ENCODE data around the gene COL4A2.

The COL4A2 gene

GRCh38 chr13:110474713-110475112 lies 167.6 kb downstream of the COL4A2 start:
- Histone ChIP-seq H3K27ac (ENCODE audit: low read length) (no peak overlapping the region), H3K27me3 (ENCODE audit: insufficient read depth, low read length) (no peaks in the 10 kb centered on the region), H3K36me3 (ENCODE audit: insufficient read depth, low read depth, low read length) (peaks cover 69% of the 10 kb centered on the region), H3K9ac (ENCODE audit: low read depth, low read length) (no peak overlapping the region), H3K9me3 (ENCODE audit: insufficient read depth, low read depth, low read length) (no peaks in the 10 kb centered on the region), H3K4me3 (ENCODE audit: low read length) (no peak overlapping the region), H3K4me1 (ENCODE audit: insufficient read depth, low read length) (no peaks in the 10 kb centered on the region)

GRCh38 chr13:110475117-110475516 lies 168.0 kb downstream of the COL4A2 start:
- Histone ChIP-seq H3K27ac (ENCODE audit: low read length) (no peak overlapping the region), H3K4me1 (ENCODE audit: insufficient read depth, low read length) (no peaks in the 10 kb centered on the region), H3K27me3 (ENCODE audit: insufficient read depth, low read length) (no peaks in the 10 kb centered on the region), H3K4me3 (ENCODE audit: low read length) (no peak overlapping the region), H3K9me3 (ENCODE audit: insufficient read depth, low read depth, low read length) (no peaks in the 10 kb centered on the region), H3K36me3 (ENCODE audit: insufficient read depth, low read depth, low read length) (peaks cover 72% of the 10 kb centered on the region), H3K9ac (ENCODE audit: low read depth, low read length) (no peak overlapping the region)

GRCh38 chr13:110475550-110476219 lies 168.6 kb downstream of the COL4A2 start:
- H3K27me3 ChIP-seq (ENCODE audit: insufficient read depth, low read length) = no peaks in the 10 kb centered on the region
- no peak overlapping the region for H3K27ac ChIP-seq (ENCODE audit: low read length)
- no peaks in the 10 kb centered on the region for H3K4me1 ChIP-seq (ENCODE audit: insufficient read depth, low read length)
- no peaks in the 10 kb centered on the region for H3K9me3 ChIP-seq (ENCODE audit: insufficient read depth, low read depth, low read length)
- H3K9ac ChIP-seq (ENCODE audit: low read depth, low read length) = no peak overlapping the region
- peaks cover 72% of the 10 kb centered on the region for H3K36me3 ChIP-seq (ENCODE audit: insufficient read depth, low read depth, low read length)
- no peak overlapping the region for H3K4me3 ChIP-seq (ENCODE audit: low read length)

- Histone ChIP-seq H3K27me3 (ENCODE audit: insufficient read depth, low read length) (no peaks in the 10 kb centered on the region), H3K9me3 (ENCODE audit: insufficient read depth, low read depth, low read length) (no peaks in the 10 kb centered on the region), H3K4me1 (ENCODE audit: insufficient read depth, low read length) (no peaks in the 10 kb centered on the region), H3K4me3 (ENCODE audit: low read length) (no peak overlapping the region), H3K27ac (ENCODE audit: low read length) (no peak overlapping the region), H3K9ac (ENCODE audit: low read depth, low read length) (no peak overlapping the region), H3K36me3 (ENCODE audit: insufficient read depth, low read depth, low read length) (peaks cover 66% of the 10 kb centered on the region)
Measured at GRCh38 chr13:110476220-110476617, 169.1 kb downstream of the COL4A2 start.

- peaks cover 75% of the 10 kb centered on the region for H3K36me3 ChIP-seq (ENCODE audit: insufficient read depth, low read depth, low read length)
- H3K4me1 ChIP-seq (ENCODE audit: insufficient read depth, low read length) = no peaks in the 10 kb centered on the region
Measured at GRCh38 chr13:110477706-110478245, 170.7 kb downstream of the COL4A2 start.

GRCh38 chr13:110478405-110479214 lies 171.5 kb downstream of the COL4A2 start:
- Histone ChIP-seq H3K9me3 (ENCODE audit: insufficient read depth, low read depth, low read length) (no peaks in the 10 kb centered on the region), H3K27me3 (ENCODE audit: insufficient read depth, low read length) (no peaks in the 10 kb centered on the region), H3K4me1 (ENCODE audit: insufficient read depth, low read length) (no peaks in the 10 kb centered on the region), H3K4me3 (ENCODE audit: low read length) (no peak overlapping the region), H3K9ac (ENCODE audit: low read depth, low read length) (no peak overlapping the region), H3K36me3 (ENCODE audit: insufficient read depth, low read depth, low read length) (peaks cover 75% of the 10 kb centered on the region), H3K27ac (ENCODE audit: low read length) (no peak overlapping the region)

More at GRCh38 chr13:110477706-110478245, 170.7 kb downstream of the COL4A2 start:
- no peak overlapping the region for H3K27ac ChIP-seq (ENCODE audit: low read length)
- H3K27me3 ChIP-seq (ENCODE audit: insufficient read depth, low read length) = no peaks in the 10 kb centered on the region
- no peak overlapping the region for H3K9ac ChIP-seq (ENCODE audit: low read depth, low read length)
- H3K9me3 ChIP-seq (ENCODE audit: insufficient read depth, low read depth, low read length) = no peaks in the 10 kb centered on the region
- H3K4me3 ChIP-seq (ENCODE audit: low read length) = no peak overlapping the region

GRCh38 chr13:110479215-110479545 lies 172.1 kb downstream of the COL4A2 start:
- Histone ChIP-seq H3K9ac (ENCODE audit: low read depth, low read length) (no peak overlapping the region), H3K36me3 (ENCODE audit: insufficient read depth, low read depth, low read length) (peaks cover 70% of the 10 kb centered on the region), H3K4me3 (ENCODE audit: low read length) (no peak overlapping the region), H3K4me1 (ENCODE audit: insufficient read depth, low read length) (no peaks in the 10 kb centered on the region), H3K27ac (ENCODE audit: low read length) (no peak overlapping the region), H3K27me3 (ENCODE audit: insufficient read depth, low read length) (no peaks in the 10 kb centered on the region), H3K9me3 (ENCODE audit: insufficient read depth, low read depth, low read length) (no peaks in the 10 kb centered on the region)

GRCh38 chr13:110479648-110480047 lies 172.6 kb downstream of the COL4A2 start:
- H3K4me3 ChIP-seq (ENCODE audit: low read length) = no peak overlapping the region
- peaks cover 66% of the 10 kb centered on the region for H3K36me3 ChIP-seq (ENCODE audit: insufficient read depth, low read depth, low read length)
- no peaks in the 10 kb centered on the region for H3K4me1 ChIP-seq (ENCODE audit: insufficient read depth, low read length)
- H3K27me3 ChIP-seq (ENCODE audit: insufficient read depth, low read length) = no peaks in the 10 kb centered on the region
- no peak overlapping the region for H3K27ac ChIP-seq (ENCODE audit: low read length)
- no peaks in the 10 kb centered on the region for H3K9me3 ChIP-seq (ENCODE audit: insufficient read depth, low read depth, low read length)
- no peak overlapping the region for H3K9ac ChIP-seq (ENCODE audit: low read depth, low read length)

GRCh38 chr13:110480161-110480560 lies 173.1 kb downstream of the COL4A2 start:
- Histone ChIP-seq H3K27me3 (ENCODE audit: insufficient read depth, low read length) (no peaks in the 10 kb centered on the region), H3K9me3 (ENCODE audit: insufficient read depth, low read depth, low read length) (no peaks in the 10 kb centered on the region), H3K27ac (ENCODE audit: low read length) (no peak overlapping the region), H3K4me1 (ENCODE audit: insufficient read depth, low read length) (no peaks in the 10 kb centered on the region), H3K4me3 (ENCODE audit: low read length) (no peak overlapping the region), H3K36me3 (ENCODE audit: insufficient read depth, low read depth, low read length) (peaks cover 61% of the 10 kb centered on the region), H3K9ac (ENCODE audit: low read depth, low read length) (no peak overlapping the region)

GRCh38 chr13:110483386-110483968 lies 176.4 kb downstream of the COL4A2 start:
- Histone ChIP-seq H3K9ac (ENCODE audit: low read depth, low read length) (no peak overlapping the region), H3K27me3 (ENCODE audit: insufficient read depth, low read length) (no peaks in the 10 kb centered on the region), H3K9me3 (ENCODE audit: insufficient read depth, low read depth, low read length) (no peaks in the 10 kb centered on the region), H3K4me1 (ENCODE audit: insufficient read depth, low read length) (peaks cover 17% of the 10 kb centered on the region), H3K4me3 (ENCODE audit: low read length) (no peak overlapping the region), H3K36me3 (ENCODE audit: insufficient read depth, low read depth, low read length) (peaks cover 50% of the 10 kb centered on the region), H3K27ac (ENCODE audit: low read length) (no peak overlapping the region)

- H3K4me3 ChIP-seq (ENCODE audit: low read length) = no peak overlapping the region
- H3K4me1 ChIP-seq (ENCODE audit: insufficient read depth, low read length) = peaks cover 17% of the 10 kb centered on the region
- peaks cover 52% of the 10 kb centered on the region for H3K36me3 ChIP-seq (ENCODE audit: insufficient read depth, low read depth, low read length)
- no peaks in the 10 kb centered on the region for H3K9me3 ChIP-seq (ENCODE audit: insufficient read depth, low read depth, low read length)
- peak overlapping the region; percentile 48 for H3K27ac ChIP-seq (ENCODE audit: low read length)
- H3K27me3 ChIP-seq (ENCODE audit: insufficient read depth, low read length) = no peaks in the 10 kb centered on the region
- no peak overlapping the region; the same call in 1 of the 2 replicates for H3K9ac ChIP-seq (ENCODE audit: low read depth, low read length)
Measured at GRCh38 chr13:110484290-110485048, 177.4 kb downstream of the COL4A2 start.

Data from iPS-20b (cell line).